PC-3 (cell line): ENCODE measurements around the gene IRF8. TPM values are rescaled to one million over a fixed set of nuclear protein-coding genes. Genes with fewer than 3 reads are reported as not detected.

Experiments used
- ATAC-seq: fragments of 200-7000 bp; cut with Tn5 transposase; 2 replicates; pipeline ENCODE4 v1.9.1; 2020; ENCODE audit warnings: mild to moderate bottlenecking, moderate library complexity
- BruUV-seq: library from RNA; stranded (reverse); fragments of 400-500 nt; replicated peaks from 2 replicates; lab custom pipeline; 2021; lab: Mats Ljungman, UMichigan
- CTCF ChIA-PET: fragments of 300-600 bp; sonication (Branson Sonifier 250); formaldehyde crosslinking; loops from one replicate; lab custom pipeline; 2022; ENCODE audit warnings: antibody characterized with exemption; lab: Charles Lee
- POLR2A ChIA-PET: fragments of 300-600 bp; sonication (Branson Sonifier 250); formaldehyde crosslinking; loops from one replicate; lab custom pipeline; 2022; ENCODE audit warnings: antibody characterized with exemption; ENCODE audit not compliant: unreplicated experiment; lab: Charles Lee
- DNase-seq: peaks from one replicate; pipeline ENCODE4 v3.0.0-alpha.2; 2015
- H2AFZ ChIP-seq: fragments of 300-600 bp; sonication (generic); 2 replicates; pipeline ENCODE4 v1.6.0; 2016; ENCODE audit warnings: antibody characterized with exemption, low read length
- H3F3A ChIP-seq: fragments of 300-600 bp; sonication (generic); one replicate; pipeline ENCODE4 v1.6.0; 2017; ENCODE audit warnings: antibody characterized with exemption, low read length, control low read depth, mild to moderate bottlenecking; ENCODE audit not compliant: unreplicated experiment
- H3K27ac ChIP-seq: fragments of 300-600 bp; sonication (generic); 2 replicates; pipeline ENCODE4 v1.5.1; 2016; ENCODE audit warnings: mild to moderate bottlenecking, low read length
- H3K27me3 ChIP-seq: fragments of 300-600 bp; sonication (generic); 2 replicates; pipeline ENCODE4 v1.6.1; 2016; ENCODE audit warnings: low read length, mixed read lengths
- H3K36me3 ChIP-seq: fragments of 300-600 bp; sonication (generic); 2 replicates; pipeline ENCODE4 v1.6.1; 2016; ENCODE audit warnings: low read depth, mixed run types, low read length, mixed read lengths
- H3K4me1 ChIP-seq: fragments of 300-600 bp; sonication (generic); 2 replicates; pipeline ENCODE4 v1.5.1; 2016; ENCODE audit warnings: low read length; ENCODE audit not compliant: insufficient read depth
- H3K4me2 ChIP-seq: fragments of 300-600 bp; sonication (generic); 2 replicates; pipeline ENCODE4 v1.6.0; 2016; ENCODE audit warnings: low read length
- H3K4me3 ChIP-seq: fragments of 300-600 bp; sonication (generic); 2 replicates; pipeline ENCODE4 v1.5.1; 2016; ENCODE audit warnings: mild to moderate bottlenecking, low read length, mixed read lengths
- H3K79me2 ChIP-seq: fragments of 300-600 bp; sonication (generic); 2 replicates; pipeline ENCODE4 v1.6.1; 2017; ENCODE audit warnings: low read length, mixed read lengths
- H3K9ac ChIP-seq: fragments of 300-600 bp; sonication (generic); 2 replicates; pipeline ENCODE4 v1.6.0; 2016; ENCODE audit warnings: mild to moderate bottlenecking, low read length
- H3K9me2 ChIP-seq: fragments of 300-600 bp; sonication (generic); replicated peaks from 2 replicates; pipeline ENCODE4 v1.6.1; 2016; ENCODE audit warnings: mixed run types, low read length, mixed read lengths
- H3K9me3 ChIP-seq: fragments of 300-600 bp; sonication (generic); 2 replicates; pipeline ENCODE4 v1.6.1; 2016; ENCODE audit warnings: low read length, mixed read lengths
- H4K20me1 ChIP-seq: fragments of 300-600 bp; sonication (generic); 2 replicates; pipeline ENCODE4 v1.6.1; 2016; ENCODE audit warnings: low read length, mixed read lengths
- CTCF ChIP-seq: fragments of 300-600 bp; sonication (generic); conservative IDR thresholded peaks from 2 replicates; pipeline ENCODE4 v1.5.1; 2017; ENCODE audit warnings: antibody characterized with exemption, low read depth, mild to moderate bottlenecking, low read length
- EZH2 ChIP-seq: fragments of 300-600 bp; sonication (generic); IDR thresholded peaks from one replicate; pipeline ENCODE4 v1.6.1; 2017; ENCODE audit warnings: antibody characterized with exemption, mild to moderate bottlenecking, low read length; ENCODE audit not compliant: unreplicated experiment
- EZH2phosphoT487 ChIP-seq: fragments of 300-600 bp; sonication (generic); IDR thresholded peaks from 2 replicates; pipeline ENCODE4 v1.6.1; 2018; ENCODE audit warnings: mild to moderate bottlenecking, antibody characterized with exemption, low read length, borderline replicate concordance
- intact Hi-C: fragments of 100-400 bp; cut with micrococcal nuclease; formaldehyde crosslinking; loops from 2 replicates; pipeline ENCODE4 v1.9.0; 2023
- total RNA-seq: library from RNA; depleted of rRNA; stranded (reverse); fragments of >200 nt; gene quantifications from 2 replicates; pipeline ENCODE4 v1.2.3, GENCODE V29; 2014

Gene IRF8
- total RNA-seq, 1 experiment from 2014 or later = not detected

DNA sequence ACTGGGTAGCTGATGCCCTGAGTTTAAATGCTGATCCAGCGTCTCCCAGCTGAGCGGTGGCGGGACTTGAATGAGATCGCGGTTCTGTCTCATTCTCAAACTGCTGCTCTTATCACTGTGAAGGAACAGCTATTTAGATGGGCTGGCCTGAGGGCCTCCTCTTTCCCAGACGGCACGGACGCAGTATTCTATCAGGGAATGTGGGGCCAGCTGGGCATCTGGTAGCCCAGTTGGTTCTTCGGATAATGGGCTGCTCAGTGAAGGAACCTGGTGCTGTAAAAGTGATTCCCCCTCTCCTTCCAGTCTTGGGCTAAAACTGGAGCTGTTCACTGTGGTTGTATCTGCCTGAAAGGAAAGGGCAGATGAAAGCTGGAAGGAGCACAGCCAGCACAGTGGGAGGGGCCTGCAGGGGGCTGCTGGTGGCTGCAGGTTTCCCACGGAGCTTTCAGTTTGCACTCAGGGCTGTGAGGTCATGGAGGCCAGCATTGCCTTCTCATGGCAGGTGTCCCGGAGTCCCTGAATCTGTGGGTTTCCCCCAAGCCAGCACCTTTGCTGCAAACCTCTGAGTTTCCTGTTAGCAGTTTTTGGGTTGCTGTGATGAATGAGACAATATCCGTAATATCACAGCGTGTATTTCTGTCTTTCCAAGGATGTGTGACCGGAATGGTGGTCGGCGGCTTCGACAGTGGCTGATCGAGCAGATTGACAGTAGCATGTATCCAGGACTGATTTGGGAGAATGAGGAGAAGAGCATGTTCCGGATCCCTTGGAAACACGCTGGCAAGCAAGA is 3.6 kb downstream of the IRF8 start:
- no peak overlapping the region for H3K9ac ChIP-seq
- CTCF ChIA-PET = no interaction called here
- H2AFZ ChIP-seq = no peak overlapping the region
- H3K9me2 ChIP-seq = no peaks in the 10 kb centered on the region
- no peaks in the 10 kb centered on the region for H3K36me3 ChIP-seq
- no peaks in the 10 kb centered on the region for H3K4me1 ChIP-seq
- BruUV-seq = no TSS peak
- TF ChIP-seq EZH2 = no peak
- TF ChIP-seq EZH2phosphoT487 = no peak
- no peak for TF ChIP-seq CTCF
- no peak overlapping the region for H3K27ac ChIP-seq
- H3K27me3 ChIP-seq = peaks cover 84% of the 10 kb centered on the region
- no peaks in the 10 kb centered on the region for H3K9me3 ChIP-seq
- DNase-seq (no peak), ATAC-seq (no peak)
- H3K79me2 ChIP-seq = no peaks in the 10 kb centered on the region
- POLR2A ChIA-PET = no interaction called here
- no peak overlapping the region for H3K4me2 ChIP-seq
- no peaks in the 10 kb centered on the region for H3F3A ChIP-seq
- H4K20me1 ChIP-seq = no peaks in the 10 kb centered on the region
- intact Hi-C loops = no loop called here
- no peak overlapping the region for H3K4me3 ChIP-seq

- no peak overlapping the region for H2AFZ ChIP-seq
- CTCF ChIA-PET = no interaction called here
- no TSS peak for BruUV-seq
- H3K27ac ChIP-seq = no peak overlapping the region
- no peaks in the 10 kb centered on the region for H3K9me3 ChIP-seq
- no peaks in the 10 kb centered on the region for H3K4me1 ChIP-seq
- no peaks in the 10 kb centered on the region for H4K20me1 ChIP-seq
- no peak overlapping the region for H3K4me3 ChIP-seq
- H3K4me2 ChIP-seq = no peak overlapping the region
- no peak for ATAC-seq
- H3K36me3 ChIP-seq = no peaks in the 10 kb centered on the region
- intact Hi-C loops = no loop called here
- TF ChIP-seq EZH2 = no peak
- TF ChIP-seq CTCF = no peak
- TF ChIP-seq EZH2phosphoT487 = no peak
- no peak for DNase-seq
- no peaks in the 10 kb centered on the region for H3K79me2 ChIP-seq
- peaks cover 76% of the 10 kb centered on the region for H3K27me3 ChIP-seq
- no peak overlapping the region for H3K9ac ChIP-seq
- H3K9me2 ChIP-seq = no peaks in the 10 kb centered on the region
- H3F3A ChIP-seq = no peaks in the 10 kb centered on the region
- POLR2A ChIA-PET = no interaction called here
Measured at GRCh38 chr16:85903559-85903958, 4.6 kb downstream of the IRF8 start.
